Right atrium auricular region (tissue), 2 donors: ENCODE results near the gene LRRC47. TPM values are rescaled to one million over a fixed set of nuclear protein-coding genes. Genes with fewer than 3 reads are reported as not detected.

Source experiments
- DNase-seq: peaks from one replicate; pipeline ENCODE4 v3.0.0-alpha.2; 2019; ENCODE audit warnings: low spot score
- H3K27ac ChIP-seq, 2 donors: fragments of 200-600 bp; sonication (generic); 1 replicate in 1 of 2; 2 replicates in 1 of 2; pipeline ENCODE4 v1.5.1; 2016 to 2019
- H3K27me3 ChIP-seq, 2 donors: fragments of 200-600 bp; sonication (generic); one replicate each; pipeline versions ENCODE4 v1.5.1 to v1.6.0; 2017 to 2019
- H3K36me3 ChIP-seq: fragments of 200-600 bp; sonication (generic); one replicate; pipeline ENCODE4 v1.5.1; 2016
- H3K4me1 ChIP-seq, 2 donors: fragments of 200-600 bp; sonication (generic); one replicate each; pipeline versions ENCODE4 v1.5.1 to v1.6.0; 2017 to 2019
- H3K4me3 ChIP-seq, 2 donors: fragments of 200-600 bp; sonication (generic); 1 replicate in 1 of 2; 2 replicates in 1 of 2; pipeline ENCODE4 v1.5.1; 2017 to 2019; ENCODE audit warnings: mild to moderate bottlenecking in 1 of 2, moderate library complexity in 1 of 2
- H3K9me3 ChIP-seq, 2 donors: fragments of 200-600 bp; sonication (generic); one replicate each; pipeline ENCODE4 v1.5.1; 2019
- CTCF ChIP-seq, 2 donors: fragments of 200-600 bp; sonication (generic); IDR thresholded peaks; one replicate each; pipeline ENCODE4 v1.5.1; 2019; ENCODE audit warnings: antibody characterized with exemption in 2 of 2
- total RNA-seq, 2 donors: library from RNA; depleted of rRNA; stranded (reverse); fragments of >200 nt; gene quantifications; one replicate each; pipeline ENCODE4 v1.1.0, GENCODE V29; 2016

Gene LRRC47
- total RNA-seq, 2 donors from 2014 or later = 31.7 to 33.6 TPM

GRCh38 chr1:3837200-3837599 lies 40.9 kb upstream of the LRRC47 start:
- H3K4me1 ChIP-seq = no peaks in the 10 kb centered on the region
- no peak for TF ChIP-seq CTCF (IDR thresholded peaks at IDR 0.05)
- H3K4me3 ChIP-seq = no peak overlapping the region
- no peaks in the 10 kb centered on the region for H3K27me3 ChIP-seq
- H3K36me3 ChIP-seq = peaks cover 48% of the 10 kb centered on the region
- DNase-seq = no peak
- no peak overlapping the region for H3K27ac ChIP-seq
- H3K9me3 ChIP-seq = peaks cover 7 to 10% of the 10 kb centered on the region in 2 donors

DNA sequence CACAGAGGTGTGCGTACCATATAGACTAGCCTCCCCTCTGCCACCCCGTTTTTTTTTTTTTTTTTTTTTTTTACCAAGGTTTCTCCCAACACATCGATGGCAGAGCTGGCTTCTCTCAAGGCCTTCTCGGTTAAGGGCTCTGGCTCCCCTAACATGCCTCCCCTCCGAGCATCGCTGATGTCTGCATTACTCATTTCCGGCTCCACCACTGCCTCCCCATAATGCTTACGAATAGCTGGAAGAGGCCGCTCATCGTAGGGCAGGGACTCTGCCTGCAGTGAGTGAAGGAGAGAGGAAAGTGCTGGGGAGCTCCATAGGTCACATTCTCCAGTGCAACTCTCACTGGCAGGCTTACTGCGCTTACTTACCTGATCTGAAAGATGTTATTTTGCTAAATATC lies 40.1 kb upstream of the LRRC47 start:
- no peak for TF ChIP-seq CTCF (IDR thresholded peaks at IDR 0.05)
- DNase-seq = no peak

DNA sequence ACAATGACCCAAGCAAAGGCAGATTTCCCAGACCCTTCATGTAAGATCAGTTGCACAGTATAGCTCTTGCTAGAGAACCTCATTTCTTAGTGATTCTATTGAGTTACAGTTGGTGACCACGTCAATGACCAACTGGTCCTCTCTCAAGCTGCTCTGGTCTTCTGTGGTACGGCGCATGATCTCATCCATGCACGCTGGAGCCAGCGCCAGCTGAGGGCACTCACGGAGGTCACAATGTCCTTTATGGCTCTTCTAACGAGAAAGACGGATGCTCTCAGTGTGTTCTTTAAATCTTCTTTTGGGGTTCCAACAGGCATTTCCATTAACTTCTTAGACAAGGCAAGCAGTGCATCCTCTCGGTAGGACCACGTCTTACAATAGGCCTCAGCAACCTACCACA lies 38.4 kb upstream of the LRRC47 start:
- no peak for TF ChIP-seq CTCF (IDR thresholded peaks at IDR 0.05)
- DNase-seq = no peak
- Histone ChIP-seq H3K9me3 (peaks cover 7 to 10% of the 10 kb centered on the region in 2 donors), H3K4me3 (no peak overlapping the region), H3K27ac (no peak overlapping the region), H3K4me1 (no peaks in the 10 kb centered on the region), H3K27me3 (no peaks in the 10 kb centered on the region), H3K36me3 (peaks cover 60% of the 10 kb centered on the region)

More for the DNA sequence above, 40.1 kb upstream of the LRRC47 start:
- Histone ChIP-seq H3K4me1 (no peaks in the 10 kb centered on the region), H3K36me3 (peaks cover 48% of the 10 kb centered on the region), H3K4me3 (no peak overlapping the region), H3K27ac (no peak overlapping the region), H3K9me3 (peaks cover 7 to 10% of the 10 kb centered on the region in 2 donors), H3K27me3 (no peaks in the 10 kb centered on the region)

- DNase-seq = no peak
- H3K27ac ChIP-seq = no peak overlapping the region
- H3K4me3 ChIP-seq = no peak overlapping the region
- no peak for TF ChIP-seq CTCF (IDR thresholded peaks at IDR 0.05)
- H3K9me3 ChIP-seq = no peaks in the 10 kb centered on the region
- H3K36me3 ChIP-seq = peaks cover 60% of the 10 kb centered on the region
- H3K4me1 ChIP-seq = no peaks in the 10 kb centered on the region
- no peaks in the 10 kb centered on the region for H3K27me3 ChIP-seq
Observed at GRCh38 chr1:3831689-3832088, 35.4 kb upstream of the LRRC47 start.

DNA sequence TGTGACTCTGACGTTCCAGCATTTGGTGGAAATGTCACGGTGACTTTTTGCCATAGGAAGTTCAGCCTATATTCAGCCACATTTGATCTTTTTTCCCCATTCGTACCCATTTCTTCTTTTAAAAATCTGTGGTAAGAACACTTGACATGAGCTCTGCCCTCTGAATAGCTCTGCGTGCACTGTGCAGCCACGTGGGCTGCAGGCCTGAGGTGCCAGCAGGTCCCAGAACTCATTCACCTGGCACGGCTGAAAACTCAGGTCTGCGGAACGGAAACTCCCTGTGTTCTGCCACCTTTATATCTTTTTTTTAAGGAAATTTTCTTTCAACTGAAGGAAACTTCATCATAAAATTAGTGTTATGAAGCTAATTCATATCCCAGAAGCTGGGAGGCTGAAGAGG lies 32.1 kb upstream of the LRRC47 start:
- no peak for TF ChIP-seq CTCF (IDR thresholded peaks at IDR 0.05)
- Histone ChIP-seq H3K4me3 (no peak overlapping the region), H3K9me3 (no peaks in the 10 kb centered on the region), H3K27ac (no peak overlapping the region), H3K36me3 (peaks cover 63% of the 10 kb centered on the region), H3K4me1 (no peaks in the 10 kb centered on the region), H3K27me3 (no peaks in the 10 kb centered on the region)
- no peak for DNase-seq

DNA sequence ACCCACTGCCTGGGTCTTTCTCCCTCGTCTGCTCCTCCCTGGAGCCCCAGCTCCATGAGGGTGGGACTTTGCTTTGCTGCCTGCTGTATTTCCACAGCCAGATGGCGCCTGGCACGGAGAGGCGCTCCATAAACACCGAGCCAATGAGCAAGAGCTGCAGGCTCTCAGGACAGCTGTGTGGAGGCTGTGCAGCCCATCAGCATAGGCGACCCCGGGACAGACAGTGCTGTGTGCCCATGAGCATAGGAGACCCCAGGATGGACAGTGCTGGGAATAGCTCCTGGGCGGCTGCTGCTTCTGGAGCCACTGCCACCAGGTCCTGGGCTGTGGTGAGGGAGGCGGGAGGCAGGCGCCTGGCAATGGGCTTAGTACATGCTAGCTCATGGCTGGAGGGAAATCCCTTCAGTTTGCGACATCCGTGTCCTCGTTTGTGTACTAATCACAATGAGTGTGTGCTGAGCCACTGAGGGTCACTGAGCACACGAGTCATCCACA lies 31.6 kb upstream of the LRRC47 start:
- no peak overlapping the region for H3K4me3 ChIP-seq
- no peak for DNase-seq
- no peak overlapping the region for H3K27ac ChIP-seq
- peaks cover 69% of the 10 kb centered on the region for H3K36me3 ChIP-seq
- no peaks in the 10 kb centered on the region for H3K27me3 ChIP-seq
- no peaks in the 10 kb centered on the region for H3K4me1 ChIP-seq
- no peak for TF ChIP-seq CTCF (IDR thresholded peaks at IDR 0.05)
- no peaks in the 10 kb centered on the region for H3K9me3 ChIP-seq
